HL-60 (cell line): Measurements from ENCODE around the gene ARNT2.

Source experiments
- DNase-seq, 2 experiments: peaks; one replicate each; pipeline ENCODE4 v3.0.0-alpha.2; 2010 to 2020; ENCODE audit warnings: low read depth in 1 of 2, low spot score in 1 of 2
- H3K27ac ChIP-seq: fragments of 250-450 bp; sonication (Bioruptor Pico); replicated peaks from 2 replicates; pipeline ENCODE4 v1.5.1; 2020; ENCODE audit warnings: mild to moderate bottlenecking, moderate library complexity
- H3K27me3 ChIP-seq: fragments of 250-450 bp; sonication (Bioruptor Pico); 2 replicates; pipeline ENCODE4 v1.5.1; 2021; ENCODE audit warnings: mild to moderate bottlenecking, moderate library complexity; ENCODE audit not compliant: insufficient read depth, poor library complexity, severe bottlenecking
- H3K4me3 ChIP-seq: replicated peaks from 2 replicates; pipeline ENCODE4 v1.5.1; 2011; ENCODE audit warnings: mild to moderate bottlenecking, control low read depth, low read length; ENCODE audit not compliant: insufficient read depth
- GABPA ChIP-seq: IDR thresholded peaks from 2 replicates; pipeline ENCODE4 v1.6.1; 2012; ENCODE audit warnings: low read depth
- POLR2AphosphoS5 ChIP-seq: IDR thresholded peaks from 2 replicates; pipeline ENCODE4 v1.6.1; 2012; ENCODE audit warnings: low read depth
- SPI1 ChIP-seq: IDR thresholded peaks from 2 replicates; pipeline ENCODE4 v1.6.1; 2012; ENCODE audit warnings: low read depth, mild to moderate bottlenecking, borderline replicate concordance
- TF ChIP-seq, protein P1 (sequence below): IDR thresholded peaks from one replicate; pipeline ENCODE4 v1.5.1; 2011; ENCODE audit warnings: low read length, control low read depth, inconsistent platforms; ENCODE audit not compliant: insufficient read depth
- TF ChIP-seq, protein P2 (sequence below): IDR thresholded peaks from 2 replicates; pipeline ENCODE4 v1.6.1; 2012; ENCODE audit warnings: low read depth; ENCODE audit not compliant: insufficient replicate concordance

The ARNT2 gene

DNA sequence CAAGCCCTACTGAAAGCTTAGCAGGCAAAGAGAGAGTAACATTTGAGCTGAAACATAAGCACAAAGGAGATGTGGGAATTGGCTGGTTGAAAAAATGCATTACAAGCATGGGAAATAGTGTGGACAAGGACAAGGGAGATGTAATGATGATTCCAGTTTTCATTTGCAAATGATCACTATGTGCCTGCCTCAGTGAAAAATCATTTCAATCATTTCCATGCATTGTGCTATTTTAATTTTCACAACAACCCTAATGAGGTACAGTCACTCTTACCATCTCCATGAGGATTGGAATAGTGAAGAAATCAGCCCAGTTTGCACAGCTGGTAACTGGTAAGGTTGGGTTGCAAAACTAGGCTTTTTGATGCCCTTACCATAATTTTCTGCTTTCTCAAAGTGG lies 123.2 kb downstream of the ARNT2 start:
- TF ChIP-seq SPI1 (no peak), GABPA (no peak), POLR2AphosphoS5 (no peak)
- TF ChIP-seq, protein P1, sequence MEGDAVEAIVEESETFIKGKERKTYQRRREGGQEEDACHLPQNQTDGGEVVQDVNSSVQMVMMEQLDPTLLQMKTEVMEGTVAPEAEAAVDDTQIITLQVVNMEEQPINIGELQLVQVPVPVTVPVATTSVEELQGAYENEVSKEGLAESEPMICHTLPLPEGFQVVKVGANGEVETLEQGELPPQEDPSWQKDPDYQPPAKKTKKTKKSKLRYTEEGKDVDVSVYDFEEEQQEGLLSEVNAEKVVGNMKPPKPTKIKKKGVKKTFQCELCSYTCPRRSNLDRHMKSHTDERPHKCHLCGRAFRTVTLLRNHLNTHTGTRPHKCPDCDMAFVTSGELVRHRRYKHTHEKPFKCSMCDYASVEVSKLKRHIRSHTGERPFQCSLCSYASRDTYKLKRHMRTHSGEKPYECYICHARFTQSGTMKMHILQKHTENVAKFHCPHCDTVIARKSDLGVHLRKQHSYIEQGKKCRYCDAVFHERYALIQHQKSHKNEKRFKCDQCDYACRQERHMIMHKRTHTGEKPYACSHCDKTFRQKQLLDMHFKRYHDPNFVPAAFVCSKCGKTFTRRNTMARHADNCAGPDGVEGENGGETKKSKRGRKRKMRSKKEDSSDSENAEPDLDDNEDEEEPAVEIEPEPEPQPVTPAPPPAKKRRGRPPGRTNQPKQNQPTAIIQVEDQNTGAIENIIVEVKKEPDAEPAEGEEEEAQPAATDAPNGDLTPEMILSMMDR = no peak
- TF ChIP-seq, protein P2, sequence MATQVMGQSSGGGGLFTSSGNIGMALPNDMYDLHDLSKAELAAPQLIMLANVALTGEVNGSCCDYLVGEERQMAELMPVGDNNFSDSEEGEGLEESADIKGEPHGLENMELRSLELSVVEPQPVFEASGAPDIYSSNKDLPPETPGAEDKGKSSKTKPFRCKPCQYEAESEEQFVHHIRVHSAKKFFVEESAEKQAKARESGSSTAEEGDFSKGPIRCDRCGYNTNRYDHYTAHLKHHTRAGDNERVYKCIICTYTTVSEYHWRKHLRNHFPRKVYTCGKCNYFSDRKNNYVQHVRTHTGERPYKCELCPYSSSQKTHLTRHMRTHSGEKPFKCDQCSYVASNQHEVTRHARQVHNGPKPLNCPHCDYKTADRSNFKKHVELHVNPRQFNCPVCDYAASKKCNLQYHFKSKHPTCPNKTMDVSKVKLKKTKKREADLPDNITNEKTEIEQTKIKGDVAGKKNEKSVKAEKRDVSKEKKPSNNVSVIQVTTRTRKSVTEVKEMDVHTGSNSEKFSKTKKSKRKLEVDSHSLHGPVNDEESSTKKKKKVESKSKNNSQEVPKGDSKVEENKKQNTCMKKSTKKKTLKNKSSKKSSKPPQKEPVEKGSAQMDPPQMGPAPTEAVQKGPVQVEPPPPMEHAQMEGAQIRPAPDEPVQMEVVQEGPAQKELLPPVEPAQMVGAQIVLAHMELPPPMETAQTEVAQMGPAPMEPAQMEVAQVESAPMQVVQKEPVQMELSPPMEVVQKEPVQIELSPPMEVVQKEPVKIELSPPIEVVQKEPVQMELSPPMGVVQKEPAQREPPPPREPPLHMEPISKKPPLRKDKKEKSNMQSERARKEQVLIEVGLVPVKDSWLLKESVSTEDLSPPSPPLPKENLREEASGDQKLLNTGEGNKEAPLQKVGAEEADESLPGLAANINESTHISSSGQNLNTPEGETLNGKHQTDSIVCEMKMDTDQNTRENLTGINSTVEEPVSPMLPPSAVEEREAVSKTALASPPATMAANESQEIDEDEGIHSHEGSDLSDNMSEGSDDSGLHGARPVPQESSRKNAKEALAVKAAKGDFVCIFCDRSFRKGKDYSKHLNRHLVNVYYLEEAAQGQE = no peak
- no peak for DNase-seq
- no peak overlapping the region for H3K27ac ChIP-seq
- peaks cover 5% of the 10 kb centered on the region for H3K27me3 ChIP-seq
- H3K4me3 ChIP-seq = no peak overlapping the region

DNA sequence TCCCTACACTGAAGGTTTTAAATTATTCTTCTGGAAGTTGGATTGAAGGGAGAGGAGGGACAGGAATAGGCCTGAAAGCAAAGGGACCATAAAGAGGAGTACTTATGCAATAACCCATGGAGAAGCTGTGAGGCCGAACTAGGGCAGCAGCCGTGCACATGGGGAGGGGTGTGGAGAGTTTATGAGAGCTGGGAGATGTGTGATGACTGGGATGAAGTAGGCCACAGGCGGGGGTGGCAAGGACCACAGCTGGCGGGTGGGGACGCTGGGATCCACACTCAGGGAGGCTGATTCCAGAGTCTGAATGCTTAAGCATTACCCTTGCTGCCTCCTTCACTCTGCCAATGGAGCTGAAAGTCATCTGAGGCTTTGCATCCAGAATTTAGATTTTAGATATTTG lies 123.8 kb downstream of the ARNT2 start:
- no peak for DNase-seq
- no peak overlapping the region for H3K27ac ChIP-seq
- H3K4me3 ChIP-seq = no peak overlapping the region
- TF ChIP-seq, protein P1 = no peak
- TF ChIP-seq GABPA (no peak), SPI1 (no peak), POLR2AphosphoS5 (no peak)
- TF ChIP-seq, protein P2 = no peak
- H3K27me3 ChIP-seq = peaks cover 5% of the 10 kb centered on the region

DNA sequence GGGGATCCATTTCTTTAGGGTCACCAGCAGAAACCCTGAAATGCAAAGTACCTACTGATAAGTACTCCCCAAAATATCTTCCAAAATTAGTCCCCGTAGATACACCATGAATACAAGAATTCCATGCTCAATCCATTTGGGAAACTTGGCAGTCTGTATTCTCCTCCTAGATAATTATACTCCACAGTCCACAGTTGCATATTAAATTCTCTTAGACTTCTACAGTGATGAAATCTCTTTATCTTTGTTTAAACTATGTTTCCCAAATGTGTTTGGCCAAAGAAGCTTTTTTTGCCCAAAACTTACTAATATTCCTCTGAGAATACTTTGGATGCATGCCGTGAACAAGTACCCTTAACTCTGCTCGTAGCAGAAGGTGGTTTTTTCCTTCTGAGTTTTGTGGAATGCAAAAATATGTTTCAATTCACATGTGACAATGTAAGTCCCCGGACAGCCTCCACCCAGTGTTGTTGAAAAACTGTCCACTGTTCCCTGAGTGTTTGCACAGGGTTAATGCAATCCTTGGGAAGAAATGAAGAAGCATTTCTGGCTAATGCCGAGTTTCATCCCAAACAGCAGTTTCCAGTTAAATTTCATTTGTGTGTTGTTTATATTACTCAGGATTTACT lies 126.7 kb downstream of the ARNT2 start:
- no peak overlapping the region for H3K4me3 ChIP-seq
- TF ChIP-seq POLR2AphosphoS5 = no peak
- TF ChIP-seq, protein P1 = no peak
- no peak for TF ChIP-seq GABPA
- TF ChIP-seq, protein P2 = no peak
- no peak for TF ChIP-seq SPI1
- H3K27ac ChIP-seq = no peak overlapping the region
- peaks cover 5% of the 10 kb centered on the region for H3K27me3 ChIP-seq
- DNase-seq = no peak
